NCI-H1105 (cell line): ENCODE measurements around the gene TNNT3.

ENCODE experiments used
- DNase-seq: peaks from one replicate; lab custom pipeline; 2025; lab: John Stamatoyannopoulos, UW

The TNNT3 gene

GRCh38 chr11:1923201-1923956 lies 3.9 kb downstream of the TNNT3 start:
- DNase-seq, result no peak

- DNase-seq, result no peak
Observed at GRCh38 chr11:1924181-1924580, 4.7 kb downstream of the TNNT3 start.

DNA sequence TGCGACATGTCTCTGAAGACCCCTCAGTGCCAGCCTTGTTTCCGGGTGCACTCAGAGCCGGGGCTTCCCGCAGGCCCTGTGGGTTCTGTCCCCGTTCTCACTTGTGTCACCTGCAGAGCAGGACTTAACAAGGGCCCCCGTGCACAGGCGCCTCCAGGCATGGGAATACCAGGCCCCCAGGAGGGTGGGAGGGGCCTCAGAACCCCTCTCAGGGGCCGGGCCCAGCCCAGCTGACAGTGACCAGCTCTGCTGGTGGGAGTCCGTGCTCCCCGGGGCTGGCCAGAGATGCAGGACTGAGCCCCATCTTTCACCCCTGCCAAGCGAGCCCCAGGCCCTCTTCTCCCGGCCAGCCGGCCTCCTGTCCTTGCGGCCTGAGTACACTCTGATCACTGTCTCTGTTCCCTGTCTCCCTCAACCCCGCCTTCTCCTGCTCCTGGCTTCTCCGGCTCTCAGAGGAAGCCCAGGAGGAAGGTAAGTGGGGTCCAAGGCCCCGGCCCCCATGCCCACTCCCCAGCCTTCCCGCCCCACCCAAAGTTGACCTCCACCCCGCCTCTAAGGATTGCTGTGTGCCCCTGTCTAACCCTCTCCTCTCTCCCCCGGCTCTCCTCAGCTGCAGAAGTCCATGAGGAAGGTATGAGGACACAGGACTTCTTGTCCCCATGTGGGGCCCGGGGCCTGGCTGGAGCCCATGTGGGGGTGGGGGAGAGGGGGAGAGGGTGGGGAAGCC lies 5.3 kb downstream of the TNNT3 start:
- no peak for DNase-seq

DNA sequence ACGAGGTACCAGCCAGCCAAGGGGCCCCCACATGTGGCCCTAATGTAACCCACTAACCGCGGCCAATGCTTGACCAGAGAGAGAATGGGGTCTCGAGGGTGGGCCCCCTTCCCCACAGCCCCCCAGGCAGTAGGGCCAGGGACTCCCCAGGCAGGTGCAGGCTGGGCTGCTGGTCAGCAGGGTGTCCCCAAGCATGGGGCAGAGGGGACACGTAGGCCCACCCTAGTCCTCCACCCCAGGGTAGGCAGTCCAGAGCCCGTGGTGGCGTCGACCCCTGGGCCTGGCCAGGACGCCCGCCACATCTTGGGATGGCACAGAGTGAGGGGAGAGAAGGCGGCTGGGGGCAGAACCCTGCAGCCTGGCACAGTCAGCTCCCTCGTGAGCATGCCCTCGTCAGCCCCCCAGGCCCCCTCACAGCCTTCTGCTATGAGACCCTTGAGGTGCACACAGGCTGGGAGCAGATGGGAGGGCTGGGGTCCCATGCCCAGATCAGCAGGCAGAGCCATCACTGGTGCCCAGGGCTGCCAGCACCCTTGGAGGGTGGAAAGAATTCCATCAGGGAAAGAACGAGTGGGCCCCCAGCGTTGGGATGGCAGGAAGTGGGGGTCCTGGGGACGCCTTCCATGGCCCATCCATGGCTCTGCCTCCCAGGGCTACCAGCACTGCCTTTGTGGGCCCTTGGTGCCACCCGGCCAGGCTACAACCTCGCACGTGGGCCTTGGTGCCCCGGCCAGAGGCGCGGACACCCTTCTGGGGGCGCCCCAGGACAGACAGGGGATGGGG lies 6.1 kb downstream of the TNNT3 start:
- DNase-seq, result no peak

GRCh38 chr11:1926156-1927025 lies 6.9 kb downstream of the TNNT3 start:
- no peak for DNase-seq

- DNase-seq, result no peak
Observed at GRCh38 chr11:1927026-1927847, 7.7 kb downstream of the TNNT3 start.

DNA sequence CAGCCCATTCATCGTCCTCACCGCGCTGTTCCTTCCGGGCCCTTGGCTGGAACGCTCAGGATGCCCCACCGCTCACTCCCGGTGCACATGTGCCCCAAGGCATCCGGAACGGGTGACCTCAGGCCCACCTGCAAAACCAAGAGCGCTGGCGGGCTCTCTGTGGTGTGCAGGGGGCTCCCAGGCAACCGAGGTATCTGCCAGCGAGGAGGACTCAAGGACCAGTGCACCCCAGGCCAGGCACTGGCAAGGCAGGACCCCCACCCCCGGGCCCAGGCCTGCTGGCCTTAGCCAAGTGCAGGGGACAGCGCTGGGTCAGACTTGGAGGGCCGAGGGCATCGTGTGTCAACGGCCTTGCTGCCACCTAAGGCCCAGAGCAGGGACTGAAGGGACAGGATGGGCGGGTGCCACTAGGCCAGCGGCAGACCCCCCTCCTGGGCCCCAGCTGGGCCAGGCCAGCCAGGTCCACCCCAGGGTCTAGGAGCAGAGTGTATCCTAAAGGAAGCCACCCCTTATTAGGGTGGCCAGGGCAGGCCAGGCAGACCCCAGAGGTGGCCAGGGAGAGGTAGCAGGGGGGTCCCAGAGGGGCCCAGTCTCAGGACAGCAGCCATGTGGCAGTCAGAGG lies 8.5 kb downstream of the TNNT3 start:
- DNase-seq, result no peak

- DNase-seq, result no peak
Observed at GRCh38 chr11:1928470-1928890, 9.0 kb downstream of the TNNT3 start.

DNA sequence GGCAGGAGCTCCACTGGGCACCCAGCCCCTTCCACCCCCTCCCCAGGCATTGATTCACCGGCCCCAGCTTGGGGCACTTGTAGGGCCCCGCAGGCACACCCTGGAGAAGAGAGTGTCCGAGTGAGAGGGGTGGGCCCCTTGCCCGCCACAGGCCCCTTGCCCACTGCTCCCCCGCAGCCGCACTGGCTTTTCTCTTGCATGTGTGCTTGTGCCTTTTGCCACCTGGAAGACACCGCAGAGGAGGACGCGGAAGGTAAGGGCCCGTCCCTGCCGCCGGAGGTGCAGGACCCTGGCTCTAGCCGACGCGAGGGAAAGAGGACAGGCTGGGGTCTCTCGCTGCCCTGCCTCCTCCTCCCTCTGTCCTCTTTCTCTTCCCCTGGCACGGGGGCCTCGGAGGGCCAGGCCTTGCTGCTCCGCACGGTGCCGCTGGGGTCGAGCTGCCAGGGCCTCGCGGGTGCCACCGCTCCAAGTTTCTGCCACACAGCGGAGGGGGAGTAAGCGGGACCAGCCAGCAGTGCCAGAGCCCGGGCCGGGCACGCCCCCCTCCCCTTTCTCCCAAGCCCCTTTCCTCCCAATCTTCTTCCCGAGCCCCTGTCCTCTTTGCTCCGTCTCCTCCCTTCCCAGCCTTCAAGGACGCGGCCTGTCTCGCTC lies 9.5 kb downstream of the TNNT3 start:
- no peak for DNase-seq

- no peak for DNase-seq
Observed at GRCh38 chr11:1929621-1930461, 10.3 kb downstream of the TNNT3 start.

DNA sequence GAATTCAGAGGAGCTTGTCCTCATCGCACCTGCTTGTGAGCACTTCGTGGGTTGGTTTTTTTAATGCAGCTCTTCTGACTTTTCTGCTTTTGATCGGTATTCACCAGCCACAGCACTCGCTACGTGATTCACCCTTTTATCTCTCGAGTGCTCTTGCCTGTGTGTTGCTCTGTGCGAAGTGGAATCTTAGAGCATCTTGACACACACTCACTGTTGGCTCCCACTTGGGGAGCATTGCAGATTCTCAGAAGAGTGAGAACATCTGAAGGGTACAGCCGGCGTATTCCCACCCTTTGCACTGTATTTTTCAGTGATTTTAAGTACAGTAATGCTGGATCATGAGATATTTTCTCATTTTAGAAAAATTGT lies 10.9 kb downstream of the TNNT3 start:
- DNase-seq, result no peak

DNA sequence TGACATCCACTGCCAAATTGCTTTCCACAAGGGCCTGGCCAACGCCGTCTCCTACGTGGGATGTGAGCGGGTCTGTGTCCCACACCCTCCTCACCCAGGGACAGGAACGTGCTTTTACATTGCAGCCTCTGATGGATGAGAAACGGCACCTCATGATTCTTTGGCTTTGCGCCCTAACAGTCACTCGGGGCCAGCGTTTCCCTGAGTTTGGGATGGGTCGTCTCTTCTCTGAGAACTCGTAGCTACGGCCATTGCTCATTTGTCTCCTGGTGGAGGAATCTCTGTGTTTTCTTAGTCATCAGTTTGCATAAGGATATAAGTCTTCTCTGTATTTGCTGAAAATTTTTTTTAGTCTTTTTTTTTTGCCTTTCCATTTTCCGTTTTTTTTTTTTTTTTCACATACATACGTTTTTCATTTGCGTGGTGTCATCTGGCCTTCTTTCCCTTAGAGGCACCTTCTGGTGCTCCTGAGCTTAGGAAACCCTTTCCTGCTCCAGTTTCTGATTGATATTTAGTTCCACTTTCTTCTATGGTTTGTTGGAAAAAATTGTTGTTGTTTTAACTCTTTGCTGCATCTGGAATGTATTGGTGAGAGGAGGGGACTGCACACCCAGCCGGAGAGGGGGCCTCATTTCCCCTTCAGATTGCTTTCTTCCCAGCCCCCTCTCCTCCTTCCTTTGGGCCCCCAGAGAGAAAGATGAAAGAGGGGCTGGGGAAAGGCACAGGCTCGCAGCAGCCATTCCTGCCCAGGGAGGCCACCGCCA lies 12.0 kb downstream of the TNNT3 start:
- no peak for DNase-seq

DNA sequence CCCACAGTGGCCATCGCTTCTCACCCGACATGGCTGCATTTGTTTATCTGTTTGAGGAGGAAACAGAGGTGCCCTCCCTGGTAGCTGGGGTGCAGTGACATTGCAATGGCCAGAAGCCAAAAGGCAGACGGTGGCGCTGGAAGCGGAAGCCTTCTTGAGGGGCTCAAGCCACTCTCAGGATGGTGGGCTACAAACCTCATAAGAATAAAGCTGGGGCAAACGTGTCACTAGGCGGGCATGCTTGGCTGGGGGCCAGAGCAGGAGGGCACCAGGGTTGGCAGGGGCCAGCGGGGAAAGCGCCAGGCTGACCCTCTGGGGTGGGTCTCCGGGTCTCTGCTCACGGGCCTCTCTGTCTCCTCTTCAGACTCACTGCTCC lies 12.6 kb downstream of the TNNT3 start:
- DNase-seq, result no peak

DNA sequence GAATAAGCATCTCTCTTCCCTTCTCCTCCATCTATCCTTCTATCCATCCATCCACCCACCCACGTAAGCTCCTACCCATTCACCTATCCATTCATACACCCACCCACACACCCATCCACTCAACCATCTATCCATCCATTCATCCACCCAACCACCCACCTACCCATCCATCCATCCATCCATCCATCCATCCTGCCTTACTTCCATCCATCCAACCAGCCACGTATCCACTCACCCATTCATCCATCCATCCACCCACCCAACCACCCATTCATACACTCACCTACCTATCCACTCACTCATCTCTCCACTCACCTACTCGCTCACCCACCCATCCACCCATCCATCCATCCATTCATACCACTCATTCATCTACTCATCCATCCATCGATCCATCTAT lies 13.2 kb downstream of the TNNT3 start:
- no peak for DNase-seq

- DNase-seq, result no peak
Observed at GRCh38 chr11:1933416-1934334, 14.2 kb downstream of the TNNT3 start.

GRCh38 chr11:1934335-1935155 lies 15.0 kb downstream of the TNNT3 start:
- no peak for DNase-seq
